Measurements from ENCODE around the gene NDST1. TPM values are rescaled to one million over a fixed set of nuclear protein-coding genes. Genes with fewer than 3 reads are reported as not detected.

Gene NDST1
- total RNA-seq, 4 donors from 2014 or later: 94.6 to 157 (median 134) TPM

- Histone ChIP-seq H3K36me3 (no peaks in the 10 kb centered on the region), H3K4me3 (no peak overlapping the region), H3K27me3 (no peaks in the 10 kb centered on the region), H3K4me1 (peaks cover 87% of the 10 kb centered on the region), H3K9me3 (no peaks in the 10 kb centered on the region), H3K27ac (peak overlapping the region; percentile 81)
- WGBS: 53% methylated on average over 5 of the region's 7 CpGs
- TF ChIP-seq POLR2AphosphoS5 (IDR thresholded peaks at IDR 0.05): no peak
- no peak for TF ChIP-seq CTCF (IDR thresholded peaks at IDR 0.05)
- TF ChIP-seq EP300 (IDR thresholded peaks at IDR 0.05): no peak
- TF ChIP-seq POLR2A (IDR thresholded peaks at IDR 0.05): no peak
- DNase-seq (ENCODE audit: low spot score in 2 of 2): no peak
Measured at GRCh38 chr5:150509992-150510391, 2.1 kb downstream of the NDST1 start.

- no peak overlapping the region for H3K4me3 ChIP-seq
- WGBS: 71% methylated on average over 10 of the region's 12 CpGs
- TF ChIP-seq EP300 (IDR thresholded peaks at IDR 0.05) (no peak), POLR2A (IDR thresholded peaks at IDR 0.05) (no peak), POLR2AphosphoS5 (IDR thresholded peaks at IDR 0.05) (no peak), CTCF (IDR thresholded peaks at IDR 0.05) (no peak)
- DNase-seq (ENCODE audit: low spot score in 2 of 2): no peak
- peaks cover 86% of the 10 kb centered on the region for H3K4me1 ChIP-seq
- peak overlapping the region; percentile 81 for H3K27ac ChIP-seq
- H3K36me3 ChIP-seq: no peaks in the 10 kb centered on the region
- H3K27me3 ChIP-seq: no peaks in the 10 kb centered on the region
- H3K9me3 ChIP-seq: no peaks in the 10 kb centered on the region
Measured at GRCh38 chr5:150510460-150511263, 2.7 kb downstream of the NDST1 start.

GRCh38 chr5:150511578-150512367 is 3.8 kb downstream of the NDST1 start:
- peaks cover 84% of the 10 kb centered on the region for H3K4me1 ChIP-seq
- no peaks in the 10 kb centered on the region for H3K27me3 ChIP-seq
- DNase-seq (ENCODE audit: low spot score in 2 of 2): peak; percentile 85 to 87
- H3K36me3 ChIP-seq: no peaks in the 10 kb centered on the region
- H3K4me3 ChIP-seq: no peak overlapping the region
- TF ChIP-seq CTCF (IDR thresholded peaks at IDR 0.05) (no peak), POLR2AphosphoS5 (IDR thresholded peaks at IDR 0.05) (no peak), POLR2A (IDR thresholded peaks at IDR 0.05) (no peak), EP300 (IDR thresholded peaks at IDR 0.05) (no peak)
- H3K9me3 ChIP-seq: no peaks in the 10 kb centered on the region
- WGBS: 33% methylated on average over 7 of the region's 7 CpGs
- peak overlapping the region; percentile 81 for H3K27ac ChIP-seq

GRCh38 chr5:150512368-150512747 is 4.4 kb downstream of the NDST1 start:
- no peak for DNase-seq (ENCODE audit: low spot score in 2 of 2)
- Histone ChIP-seq H3K27ac (peak overlapping the region; percentile 81), H3K4me1 (peaks cover 84% of the 10 kb centered on the region), H3K27me3 (no peaks in the 10 kb centered on the region), H3K36me3 (no peaks in the 10 kb centered on the region), H3K4me3 (no peak overlapping the region), H3K9me3 (no peaks in the 10 kb centered on the region)
- no peak for TF ChIP-seq EP300 (IDR thresholded peaks at IDR 0.05)
- TF ChIP-seq POLR2A (IDR thresholded peaks at IDR 0.05): no peak
- TF ChIP-seq POLR2AphosphoS5 (IDR thresholded peaks at IDR 0.05): no peak
- no peak for TF ChIP-seq CTCF (IDR thresholded peaks at IDR 0.05)
- WGBS: 32% methylated on average over 6 of the region's 6 CpGs
